H1 (cell line): ENCODE data around the gene NMRAL1. TPM values are rescaled to one million over a fixed set of nuclear protein-coding genes. Genes with fewer than 3 reads are reported as not detected.

Experiments used
- CTCF ChIA-PET: fragments of 300-600 bp; sonication (Branson Sonifier 250); formaldehyde crosslinking; loops from one replicate; lab custom pipeline; 2021; ENCODE audit not compliant: partially characterized antibody; lab: Charles Lee
- POLR2A ChIA-PET: fragments of 300-600 bp; sonication (Branson Sonifier 250); formaldehyde crosslinking; loops from one replicate; lab custom pipeline; 2021; ENCODE audit warnings: inconsistent platforms; ENCODE audit not compliant: partially characterized antibody; lab: Charles Lee
- DNase-seq, 2 experiments: peaks; one replicate each; pipeline versions ENCODE4 v3.0.0 to v3.0.0-alpha.2; 2010 to 2022; ENCODE audit warnings: low spot score in 2 of 2, low read depth in 1 of 2, mixed read lengths in 1 of 2
- FAIRE-seq: peaks from 2 replicates; lab custom pipeline; 2011; peaks lifted over from hg19 to GRCh38; lab: Jason Lieb, UNC
- H2AFZ ChIP-seq: 2 replicates; pipeline ENCODE4 v1.8.1; 2012; ENCODE audit warnings: low read length, inconsistent platforms
- H2AK5ac ChIP-seq: 2 replicates; pipeline ENCODE4 v1.6.1; 2013; ENCODE audit warnings: low read depth, low read length
- H2BK120ac ChIP-seq: replicated peaks from 2 replicates; pipeline ENCODE3; 2013; ENCODE audit warnings: low read depth, low read length, inconsistent platforms
- H2BK12ac ChIP-seq: 2 replicates; pipeline ENCODE4 v1.6.1; 2013; ENCODE audit warnings: low read depth, low read length
- H2BK15ac ChIP-seq: 2 replicates; pipeline ENCODE4 v1.6.1; 2013; ENCODE audit warnings: low read length
- H2BK20ac ChIP-seq: 2 replicates; pipeline ENCODE4 v1.6.1; 2013; ENCODE audit warnings: low read length
- H2BK5ac ChIP-seq: 2 replicates; pipeline ENCODE4 v1.6.1; 2013; ENCODE audit warnings: low read depth, low read length
- H3K14ac ChIP-seq: 2 replicates; pipeline ENCODE4 v1.6.1; 2013; ENCODE audit warnings: inconsistent platforms; ENCODE audit not compliant: insufficient read length
- H3K18ac ChIP-seq: 2 replicates; pipeline ENCODE4 v1.6.1; 2013; ENCODE audit warnings: low read length; ENCODE audit errors: extremely low read depth
- H3K23ac ChIP-seq: 2 replicates; pipeline ENCODE4 v1.6.1; 2013; ENCODE audit warnings: inconsistent platforms; ENCODE audit not compliant: insufficient read length
- H3K23me2 ChIP-seq: 2 replicates; pipeline ENCODE4 v1.6.1; 2013; ENCODE audit warnings: low read depth, low read length
- H3K27ac ChIP-seq: 2 replicates; pipeline ENCODE4 v1.6.1; 2011; ENCODE audit warnings: low read depth, low read length, inconsistent platforms
- H3K27me3 ChIP-seq, 4 experiments: replicated peaks in 1 of 4; 1 replicate in 1 of 4; 2 replicates in 3 of 4; pipeline versions ENCODE4 v1.6.1 to v1.8.1; 2011 to 2013; ENCODE audit warnings: low read length in 3 of 4, mild to moderate bottlenecking in 3 of 4, inconsistent platforms in 2 of 4, mixed read lengths in 2 of 4, moderate library complexity in 1 of 4; ENCODE audit not compliant: control insufficient read depth in 3 of 4, insufficient read depth in 3 of 4; ENCODE audit errors: extremely low read depth in 1 of 4
- H3K36me3 ChIP-seq, 4 experiments: 2 replicates each; pipeline versions ENCODE4 v1.6.1 to v1.8.1; 2011 to 2013; ENCODE audit warnings: mild to moderate bottlenecking in 4 of 4, low read length in 3 of 4, moderate library complexity in 2 of 4, control low read depth in 1 of 4, inconsistent platforms in 1 of 4; ENCODE audit not compliant: insufficient read depth in 4 of 4, control insufficient read depth in 2 of 4
- H3K4ac ChIP-seq: replicated peaks from 2 replicates; pipeline ENCODE3; 2013; ENCODE audit warnings: low read length, low read depth, mixed read lengths, inconsistent platforms; ENCODE audit not compliant: insufficient read length
- H3K4me1 ChIP-seq, 4 experiments: replicated peaks in 1 of 4; 1 replicate in 1 of 4; 2 replicates in 3 of 4; pipeline versions ENCODE4 v1.6.1 to v1.8.1; 2011 to 2013; ENCODE audit warnings: low read length in 3 of 4, inconsistent platforms in 2 of 4, mixed read lengths in 1 of 4; ENCODE audit not compliant: insufficient read depth in 4 of 4, control insufficient read depth in 3 of 4
- H3K4me2 ChIP-seq, 2 experiments: 2 replicates each; pipeline versions ENCODE4 v1.6.1 to v1.8.1; 2011 to 2013; ENCODE audit warnings: low read depth in 2 of 2, low read length in 2 of 2, control low read depth in 1 of 2, inconsistent platforms in 1 of 2, mild to moderate bottlenecking in 1 of 2; ENCODE audit not compliant: insufficient read depth in 1 of 2
- H3K4me3 ChIP-seq, 4 experiments: fragments of 200-600, 300-600 bp in 1 of 4; sonication (generic), shearing (Covaris generic), sonication (Bioruptor Twin) in 1 of 4; 2 replicates each; pipeline versions ENCODE4 v1.5.1 to v1.8.1; 2011 to 2016; ENCODE audit warnings: low read length in 4 of 4, low read depth in 3 of 4, control low read depth in 2 of 4, inconsistent platforms in 2 of 4, mild to moderate bottlenecking in 2 of 4, mixed read lengths in 1 of 4, moderate library complexity in 1 of 4; ENCODE audit not compliant: insufficient read depth in 2 of 4; ENCODE audit errors: extremely low read depth in 1 of 4
- H3K56ac ChIP-seq: replicated peaks from 2 replicates; pipeline ENCODE3; 2013; ENCODE audit warnings: low read depth, mild to moderate bottlenecking, mixed read lengths, low read length, inconsistent platforms; ENCODE audit not compliant: insufficient read length
- H3K79me1 ChIP-seq: 2 replicates; pipeline ENCODE4 v1.6.1; 2013; ENCODE audit warnings: low read depth, low read length, control low read depth
- H3K79me2 ChIP-seq, 2 experiments: 2 replicates each; pipeline versions ENCODE4 v1.6.1 to v1.8.1; 2012 to 2013; ENCODE audit warnings: low read length in 2 of 2, mild to moderate bottlenecking in 2 of 2, inconsistent platforms in 1 of 2; ENCODE audit not compliant: insufficient read depth in 2 of 2, control insufficient read depth in 1 of 2
- H3K9ac ChIP-seq, 4 experiments: replicated peaks in 1 of 4; 1 replicate in 1 of 4; 2 replicates in 3 of 4; pipeline versions ENCODE4 v1.6.1 to v1.8.1; 2011 to 2013; ENCODE audit warnings: low read depth in 3 of 4, low read length in 3 of 4, control low read depth in 2 of 4, mild to moderate bottlenecking in 2 of 4, moderate library complexity in 2 of 4, inconsistent platforms in 1 of 4; ENCODE audit errors: extremely low read depth in 1 of 4
- H3K9me3 ChIP-seq, 2 experiments: 2 replicates each; pipeline versions ENCODE4 v1.6.1 to v1.8.1; 2012 to 2013; ENCODE audit warnings: mild to moderate bottlenecking in 2 of 2, moderate library complexity in 2 of 2, control low read depth in 1 of 2, inconsistent platforms in 1 of 2, low read depth in 1 of 2, low read length in 1 of 2, mixed read lengths in 1 of 2; ENCODE audit not compliant: insufficient read depth in 2 of 2
- H4K20me1 ChIP-seq, 2 experiments: replicated peaks in 1 of 2; 2 replicates each; pipeline versions ENCODE3 to v1.8.1; 2011 to 2013; ENCODE audit warnings: inconsistent platforms in 2 of 2, low read length in 2 of 2, mild to moderate bottlenecking in 1 of 2; ENCODE audit not compliant: insufficient read depth in 2 of 2, control insufficient read depth in 1 of 2
- H4K5ac ChIP-seq: 2 replicates; pipeline ENCODE4 v1.6.1; 2013; ENCODE audit warnings: low read length, low read depth, mixed read lengths, inconsistent platforms; ENCODE audit not compliant: insufficient read length
- H4K8ac ChIP-seq: 2 replicates; pipeline ENCODE4 v1.8.0; 2013; ENCODE audit warnings: mild to moderate bottlenecking, moderate library complexity, low read length, inconsistent platforms; ENCODE audit not compliant: insufficient read depth; ENCODE audit errors: extremely low read depth
- H4K91ac ChIP-seq: replicated peaks from 2 replicates; pipeline ENCODE3; 2013; ENCODE audit warnings: low read length, mixed read lengths, inconsistent platforms; ENCODE audit not compliant: insufficient read length
- WGBS, 2 experiments: shearing (Covaris generic) in 1 of 2; methylation state at CpG; one replicate each; pipeline versions ENCODE4 v1.1.6 to v1.1.7; 2013 to 2015; ENCODE audit warnings: low lambda C conversion rate in 2 of 2, mixed read lengths in 2 of 2, inconsistent platforms in 1 of 2, low coverage in 1 of 2, missing lambda C conversion rate in 1 of 2; ENCODE audit not compliant: insufficient replicate concordance in 2 of 2, insufficient coverage in 1 of 2, insufficient read length in 1 of 2; ENCODE audit errors: extremely low coverage in 1 of 2, missing lambda C conversion rate in 1 of 2; 5-methylcytosine and 5-hydroxymethylcytosine counted together
- polyA plus RNA-seq, 7 experiments: library from polyadenylated mRNA; depleted of rRNA in 3 of 7; stranded (reverse) in 5 of 7; unstranded in 2 of 7; fragments of >200 nt in 5 of 7; fragments of 200-250 nt in 2 of 7; gene quantifications; 1 replicate in 5 of 7; 2 replicates in 1 of 7; 4 replicates in 1 of 7; pipeline versions ENCODE4 v1.2.1 to v1.2.3, GENCODE V29; 2011 to 2013; ENCODE audit warnings: missing spikeins in 2 of 7, mixed read lengths in 2 of 7
- total RNA-seq: library from RNA; stranded (reverse); fragmentation: NEBNext Ultra II Directional; extraction: Animal tissue kit (Norgen Biotek cat#: 25700); gene quantifications from 2 replicates; pipeline ENCODE4 v1.2.1, GENCODE V29; 2021

NMRAL1 gene
- total and polyA plus RNA-seq, 2 of the 8 experiments (the other 6 are each of a cell fraction or from before 2014, with no cell fraction given): 66.8 to 143 TPM

DNA sequence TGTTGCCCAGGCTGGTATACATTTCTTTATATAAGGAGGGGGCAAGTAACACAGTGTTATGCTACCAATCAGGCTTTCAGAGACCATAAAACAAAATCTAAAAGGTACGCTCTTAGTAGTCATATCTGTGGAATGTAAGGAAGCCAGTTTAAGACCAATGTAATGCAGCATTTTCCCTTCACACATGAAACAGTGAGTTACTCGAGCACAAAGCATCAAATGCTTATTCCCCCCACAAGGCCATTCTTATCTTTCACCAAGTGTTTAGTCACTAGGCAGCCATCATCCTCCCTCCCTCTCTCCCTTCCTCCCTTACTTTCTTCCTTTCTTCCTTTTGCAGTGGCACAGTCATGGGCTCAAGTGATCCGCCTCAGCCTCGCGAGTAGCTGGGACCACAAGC lies 14.6 kb upstream of the NMRAL1 start:
- Histone ChIP-seq H3K4me2 (no peak overlapping the region), H4K20me1 (no peaks in the 10 kb centered on the region), H3K14ac (no peak overlapping the region), H3K4ac (no peak overlapping the region), H3K9ac (no peak overlapping the region), H4K91ac (no peak overlapping the region), H3K27me3 (no peaks in the 10 kb centered on the region), H3K9me3 (no peaks in the 10 kb centered on the region), H2AFZ (no peak overlapping the region), H3K4me1 (no peaks in the 10 kb centered on the region), H3K79me2 (peaks cover 0 to 3% of the 10 kb centered on the region in 2 experiments; a peak in 1 of 4 replicates), H2BK5ac (no peak overlapping the region), H2BK12ac (no peak overlapping the region), H3K18ac (no peak overlapping the region), H3K23me2 (no peaks in the 10 kb centered on the region), H2BK20ac (no peak overlapping the region), H3K4me3 (no peak overlapping the region), H3K56ac (no peak overlapping the region), H2BK120ac (no peak overlapping the region), H2AK5ac (no peak overlapping the region), H3K36me3 (peaks cover 0 to 3% (median 0%) of the 10 kb centered on the region in 4 experiments; a peak in 1 of 8 replicates), H3K79me1 (peaks cover 7% of the 10 kb centered on the region), H2BK15ac (no peak overlapping the region), H3K23ac (no peak overlapping the region), H3K27ac (no peak overlapping the region), H4K8ac (no peak overlapping the region), H4K5ac (no peak overlapping the region)
- ChIA-PET CTCF (interaction anchor here (0.6 to 2.4 kb wide), 6 partner anchors 10 to 169 kb away, joined by 3 to 9 read pairs (median 3); no protein-coding TSS in a partner anchor), POLR2A (no interaction called here)
- WGBS, 2 experiments: 97% methylated on average over 5 of the region's 5 CpGs; no CpG with 5 or more reads in 1 of the 2 experiments
- DNase-seq: no peak
- no peak for FAIRE-seq
